NCI-H2171 (cell line): Measurements from ENCODE around the gene BRICD5.

Experiments used
- DNase-seq: peaks from one replicate; lab custom pipeline; 2025; lab: John Stamatoyannopoulos, UW

Gene BRICD5

DNA sequence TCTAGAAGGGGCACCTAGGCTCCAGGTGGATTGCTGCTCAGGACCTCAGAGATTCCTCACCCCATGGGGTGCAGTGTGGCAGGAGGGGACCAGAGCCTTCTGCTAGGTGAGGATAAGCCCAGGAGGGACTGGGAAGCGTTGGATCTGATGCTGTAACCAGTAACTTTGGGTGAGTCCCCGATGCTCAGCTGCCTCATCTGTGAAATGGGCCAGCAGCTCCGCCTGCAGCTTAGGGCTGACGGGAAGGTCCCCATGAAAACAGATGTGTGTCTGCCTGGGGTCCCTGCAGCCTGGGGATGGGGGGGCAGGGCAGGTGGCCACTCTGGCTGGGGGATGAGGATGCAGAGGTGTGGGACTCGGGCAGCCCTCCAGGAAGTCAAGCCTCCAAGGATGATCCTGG lies 11.6 kb downstream of the BRICD5 start:
- DNase-seq, result no peak

DNA sequence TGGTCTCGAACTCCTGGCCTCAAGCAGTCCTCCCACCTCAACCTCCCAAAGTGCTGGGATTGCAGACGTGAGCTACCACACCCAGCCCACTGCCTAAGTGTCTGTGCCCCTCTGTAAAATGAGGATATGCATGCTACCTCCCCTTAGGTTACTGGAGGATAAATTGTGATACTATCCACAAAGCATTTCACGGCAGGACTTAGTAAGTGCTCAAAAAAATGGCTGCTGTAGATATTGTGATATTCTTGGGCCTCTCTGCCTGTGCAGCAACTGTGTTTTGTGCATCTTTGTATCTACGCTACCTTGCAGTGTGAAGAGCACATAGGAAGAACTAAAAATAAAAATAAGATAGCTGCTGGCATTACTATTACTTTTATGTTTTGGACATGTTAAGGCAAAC lies 12.4 kb downstream of the BRICD5 start:
- DNase-seq, result no peak

DNA sequence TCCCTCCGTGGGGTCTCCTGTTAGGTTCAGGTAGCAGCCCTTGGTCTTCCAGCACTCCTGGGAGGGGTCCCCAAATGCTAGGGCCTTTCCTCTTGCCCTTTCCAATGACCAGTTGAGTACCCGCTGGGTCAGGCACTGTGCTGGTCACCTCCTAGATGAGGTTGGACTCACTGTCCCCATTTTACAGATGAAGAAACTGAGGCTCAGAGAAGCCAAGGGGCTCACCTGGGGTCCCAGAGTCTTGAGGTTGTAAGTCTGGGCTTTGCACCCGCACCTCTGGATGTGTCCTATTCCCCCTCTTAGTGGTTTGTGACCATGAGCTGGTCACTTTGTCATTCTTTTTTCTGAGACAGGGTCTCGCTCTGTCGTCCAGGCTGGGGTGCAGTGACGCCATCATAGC lies 12.9 kb downstream of the BRICD5 start:
- no peak for DNase-seq

DNA sequence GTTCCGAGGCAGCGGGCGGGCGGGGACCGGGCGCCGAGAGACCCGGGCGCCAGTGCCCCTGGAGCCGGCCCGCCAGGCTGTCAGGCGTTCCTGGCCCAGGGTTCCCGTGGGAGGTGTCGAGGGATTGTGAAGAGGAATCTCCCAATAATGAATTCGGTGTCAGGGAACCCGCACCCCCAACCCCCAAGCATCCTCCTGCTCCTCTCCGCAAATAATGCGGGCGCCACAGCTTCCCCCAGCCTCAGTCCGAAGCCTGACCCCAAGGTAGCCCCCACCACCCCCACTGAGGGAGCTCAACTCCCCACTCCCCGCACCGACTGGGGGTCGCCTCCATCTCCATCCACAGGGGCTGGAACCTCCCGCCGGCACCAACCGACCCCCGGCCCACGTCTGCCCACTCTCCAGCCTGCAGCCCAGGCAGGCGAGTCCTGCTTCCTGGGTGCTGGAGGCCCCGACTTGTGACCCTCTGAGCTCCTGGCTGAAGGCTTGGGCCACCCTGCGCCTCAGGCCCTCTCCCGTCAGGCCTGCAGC lies 13.6 kb downstream of the BRICD5 start:
- DNase-seq, result no peak

DNA sequence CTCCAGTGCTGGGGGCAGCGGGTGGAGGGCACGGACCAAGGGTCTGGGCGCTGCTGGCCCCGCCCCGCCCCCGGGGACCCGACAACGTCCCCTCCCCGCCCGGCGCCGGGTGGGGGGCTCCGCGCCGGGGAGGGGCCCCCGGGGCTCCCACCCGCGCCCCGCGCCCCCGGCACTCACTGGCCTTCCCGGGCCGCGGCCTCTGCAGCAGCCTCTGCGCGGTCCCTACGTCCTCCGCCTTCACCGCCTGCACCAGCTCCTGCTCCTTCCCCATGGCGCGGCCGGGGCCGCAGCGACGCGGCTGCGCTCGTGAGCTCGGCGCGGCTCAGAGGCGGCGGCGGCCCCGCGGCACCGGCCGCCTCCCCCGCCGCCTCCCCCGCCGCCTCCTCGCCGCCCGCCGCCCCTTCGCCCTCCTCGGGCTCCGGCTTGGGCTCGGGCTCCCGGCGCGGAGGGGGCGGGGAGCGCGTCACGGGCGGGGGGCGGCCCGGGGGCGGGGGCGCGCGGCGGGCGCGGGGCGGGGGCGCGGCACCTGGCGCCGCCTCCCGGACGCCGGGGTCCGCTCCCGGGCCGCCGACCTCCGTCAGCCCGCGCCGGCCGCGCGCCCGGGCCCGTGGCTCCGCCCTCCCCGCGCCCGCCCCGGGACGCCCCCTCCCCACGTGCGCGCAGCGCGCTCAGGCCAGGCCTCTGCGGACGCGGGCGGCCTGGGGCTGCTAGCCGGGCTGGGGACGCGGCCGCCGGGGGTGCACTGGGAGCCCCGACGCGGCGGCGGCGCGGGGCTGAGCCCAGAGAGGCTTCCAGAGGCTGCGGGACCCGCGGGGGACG lies 14.3 kb downstream of the BRICD5 start, which contains the start of gene CASKIN1:
Gene CASKIN1 (minus strand): TSS at position 444 of the 819 bp plus-strand sequence. CDS start 173 bp downstream, at position 271.
- no peak for DNase-seq

DNA sequence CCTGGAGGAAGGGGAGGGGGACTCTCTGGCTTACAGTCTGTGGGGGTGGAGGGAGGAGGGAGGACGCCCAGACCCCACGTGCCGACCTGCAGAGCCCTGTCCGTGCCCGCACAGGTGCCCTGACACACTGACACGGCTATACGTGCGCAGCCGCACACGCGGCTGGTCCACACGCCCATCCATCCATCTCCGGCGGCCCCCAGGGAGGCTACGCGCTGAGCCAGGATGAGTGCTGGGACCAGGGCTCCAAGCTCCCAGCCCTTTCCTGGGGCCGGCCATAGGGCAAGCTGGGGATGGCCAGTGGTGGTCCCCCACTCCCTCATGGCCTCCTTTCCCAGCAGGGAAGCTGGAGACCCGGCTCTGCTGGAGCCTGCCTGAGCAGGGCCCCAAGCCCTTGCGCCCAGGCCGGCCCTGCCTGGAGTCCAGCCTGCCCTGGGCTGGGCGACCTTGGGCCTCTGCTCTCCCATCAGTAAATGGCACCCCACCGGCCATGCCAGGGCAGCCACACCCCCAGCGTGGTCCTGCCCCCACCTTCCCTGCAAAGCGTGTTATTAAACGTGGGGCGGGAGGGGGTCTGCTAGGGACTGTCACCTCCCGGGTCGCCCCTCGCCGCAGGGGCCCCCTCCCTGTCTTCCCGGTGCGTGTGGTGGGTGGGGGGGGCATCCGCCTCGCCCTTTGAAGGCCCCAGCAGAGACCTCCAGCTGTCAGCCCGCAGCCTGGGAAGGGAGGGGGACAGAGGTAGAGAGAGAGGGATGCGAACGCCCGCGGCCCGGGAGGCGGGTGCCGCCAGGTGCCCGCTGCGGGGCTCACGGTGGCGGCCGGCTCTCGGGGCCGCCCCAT lies 15.1 kb downstream of the BRICD5 start:
- no peak for DNase-seq

DNA sequence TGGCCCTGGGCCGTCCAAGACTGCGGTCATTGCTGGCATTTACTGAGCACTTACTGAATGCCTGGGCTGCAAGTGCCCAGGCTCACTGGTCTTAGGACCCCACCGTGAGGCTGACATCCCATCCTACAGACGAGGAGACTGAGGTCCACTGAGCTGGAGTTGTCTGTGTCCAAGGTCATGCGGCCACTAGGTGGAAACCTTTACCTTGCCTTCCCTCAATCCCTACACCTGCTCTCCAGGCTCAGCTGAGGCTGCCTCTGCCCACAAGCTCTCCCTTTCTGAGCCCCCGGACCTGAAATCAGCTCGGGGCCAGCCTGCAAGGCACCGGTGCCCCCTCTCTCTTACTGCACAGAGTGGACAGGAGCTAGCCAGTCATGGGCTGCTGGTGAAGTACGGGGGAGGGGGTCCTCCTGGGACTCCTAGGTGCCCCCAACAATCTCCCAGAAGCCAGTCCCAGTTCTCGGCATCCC lies 15.8 kb downstream of the BRICD5 start:
- DNase-seq, result no peak

DNA sequence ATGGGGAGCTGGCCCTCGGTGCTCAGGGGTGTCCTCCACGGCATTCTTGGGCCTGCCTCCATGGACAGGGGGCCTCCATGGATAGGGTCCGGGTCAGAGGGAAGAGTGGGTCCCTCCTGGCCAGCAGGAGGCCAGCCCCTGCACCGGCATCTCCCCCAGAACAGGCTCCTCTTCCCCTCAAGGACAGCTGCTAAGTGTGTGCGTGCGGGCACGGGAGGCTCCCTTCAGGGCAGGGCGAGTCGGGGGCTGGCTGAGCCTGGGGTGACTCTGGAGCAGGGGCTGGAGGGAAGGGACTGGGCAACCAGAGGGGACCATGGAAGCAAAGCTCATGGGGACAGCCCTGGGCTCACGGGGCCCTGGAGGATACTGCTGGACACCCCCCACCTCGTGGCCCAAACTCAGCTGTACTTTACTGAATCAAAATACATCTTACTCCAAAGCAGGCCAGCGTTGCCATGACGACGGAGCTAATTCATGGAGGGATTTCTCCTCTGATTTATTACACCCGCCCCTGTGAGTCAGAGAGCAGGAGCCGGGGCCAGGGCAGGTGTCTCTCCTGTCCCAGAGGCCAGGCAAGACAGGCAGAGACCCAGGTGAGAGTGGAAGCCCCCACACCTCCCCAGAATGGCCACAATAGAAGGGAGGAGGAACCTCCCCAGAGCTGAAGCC lies 16.4 kb downstream of the BRICD5 start:
- DNase-seq, result no peak

DNA sequence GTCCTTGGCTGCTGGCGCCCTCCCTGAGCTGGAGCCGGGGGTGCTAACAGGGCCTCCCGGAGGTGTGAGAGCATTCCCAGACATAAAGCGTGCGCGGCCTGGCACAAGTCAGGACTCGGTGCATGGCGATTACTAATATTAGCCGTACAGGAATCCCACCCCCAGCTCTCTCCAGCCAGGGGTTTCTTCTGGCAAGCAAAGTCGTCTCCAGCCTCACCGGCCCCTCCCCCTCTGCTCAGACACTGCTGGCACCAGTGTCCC lies 19.3 kb downstream of the BRICD5 start:
- no peak for DNase-seq

DNA sequence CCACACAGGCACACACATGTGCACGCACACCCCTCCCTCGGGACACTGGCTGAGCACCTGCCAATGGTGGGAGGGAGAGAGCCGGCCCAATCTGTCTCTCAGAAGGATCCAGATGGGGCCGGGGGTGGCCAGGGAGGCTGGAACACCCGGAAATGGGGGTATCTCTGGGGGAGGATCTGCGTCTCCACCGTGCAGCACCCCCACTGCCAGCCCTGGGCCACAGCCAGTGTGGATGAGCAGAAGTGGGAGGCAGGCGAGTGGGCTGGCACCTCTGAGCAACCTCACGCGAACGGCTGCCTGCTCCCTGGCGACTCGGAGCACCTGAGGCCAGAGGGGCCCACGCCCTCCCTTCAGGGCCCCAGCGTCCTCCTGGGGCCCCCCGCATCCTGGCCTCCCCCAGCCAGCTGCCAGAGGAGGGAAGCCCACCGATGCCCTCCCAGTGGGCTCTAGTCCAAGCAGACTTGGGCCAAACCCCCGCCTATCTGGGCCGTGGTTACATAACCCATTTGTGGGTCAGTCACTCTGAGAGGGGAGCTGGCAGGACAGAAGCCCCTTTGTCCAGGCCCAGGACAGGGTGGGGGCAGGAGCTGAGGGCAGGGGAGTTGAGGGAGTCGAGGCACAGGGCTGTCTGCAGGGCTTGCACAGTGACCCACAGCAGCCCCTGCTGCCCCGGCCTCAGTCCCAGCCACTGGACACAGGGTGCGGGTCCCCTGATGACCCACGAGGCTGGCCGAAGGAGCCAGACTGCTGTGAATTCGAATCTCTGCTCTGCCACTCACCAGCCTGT lies 19.8 kb downstream of the BRICD5 start:
- DNase-seq, result peak; percentile 73

DNA sequence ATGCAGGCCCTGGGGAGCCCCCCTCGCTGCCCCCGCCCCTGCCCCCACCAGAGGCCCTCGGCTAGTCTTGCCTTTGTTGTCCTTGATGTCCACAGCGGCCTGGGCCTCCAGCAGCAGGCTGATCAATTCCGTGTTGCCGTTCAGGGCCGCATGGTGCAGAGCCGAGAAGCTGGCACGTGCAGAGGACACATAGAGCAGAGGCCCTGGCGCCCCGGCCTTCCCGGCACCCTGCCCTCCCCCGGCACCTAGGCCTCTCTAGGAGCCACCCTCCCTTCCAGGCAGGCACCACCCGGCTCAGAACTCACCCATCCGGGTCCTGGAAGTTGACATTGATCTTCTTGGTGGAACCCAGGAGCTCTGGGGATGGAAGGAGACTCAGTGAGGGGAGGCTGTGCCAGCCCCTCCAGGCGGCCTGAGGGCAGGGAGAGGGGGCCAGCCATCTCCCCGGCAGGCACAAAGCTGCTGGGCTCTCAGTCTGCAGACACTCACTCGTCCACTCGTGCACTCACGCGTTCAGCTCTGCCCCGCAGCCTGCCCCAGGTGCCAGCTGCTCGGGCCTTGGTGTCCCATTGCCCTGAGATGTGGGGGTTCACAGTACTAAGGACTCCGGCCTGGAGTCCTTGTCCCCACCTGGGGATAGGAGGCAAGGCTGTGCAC lies 20.5 kb downstream of the BRICD5 start:
- no peak for DNase-seq

DNA sequence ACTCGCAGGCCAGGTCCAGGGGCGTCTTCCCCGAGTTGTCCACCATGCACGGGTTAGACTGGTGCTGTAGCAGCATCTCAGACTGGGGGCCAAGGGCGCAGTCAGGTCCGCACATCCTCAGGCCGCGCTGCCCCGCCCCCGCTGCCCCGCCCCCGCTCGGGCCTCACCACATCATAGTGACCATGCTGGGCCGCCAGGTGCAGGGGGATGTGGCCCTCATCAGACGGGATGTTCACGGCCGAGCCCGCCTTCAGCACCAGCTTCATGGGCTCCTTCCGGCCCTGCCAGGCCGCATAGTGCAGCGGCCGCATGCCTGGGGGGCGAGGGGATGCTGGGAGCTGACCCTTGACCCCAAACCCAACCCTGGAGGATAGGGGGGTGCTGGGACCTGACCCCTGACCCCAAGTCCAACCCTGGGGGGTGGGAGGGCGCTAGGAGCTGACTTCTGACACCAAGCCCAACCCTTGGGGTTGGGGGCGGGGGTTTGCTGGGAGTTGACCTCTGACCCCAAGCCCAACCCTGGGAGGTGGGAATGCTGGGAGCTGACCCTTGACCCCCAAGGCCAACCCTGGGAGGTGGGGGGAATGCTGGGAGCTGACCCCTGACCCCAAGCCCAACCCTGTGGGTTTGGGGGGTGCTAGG lies 21.3 kb downstream of the BRICD5 start:
- no peak for DNase-seq

DNA sequence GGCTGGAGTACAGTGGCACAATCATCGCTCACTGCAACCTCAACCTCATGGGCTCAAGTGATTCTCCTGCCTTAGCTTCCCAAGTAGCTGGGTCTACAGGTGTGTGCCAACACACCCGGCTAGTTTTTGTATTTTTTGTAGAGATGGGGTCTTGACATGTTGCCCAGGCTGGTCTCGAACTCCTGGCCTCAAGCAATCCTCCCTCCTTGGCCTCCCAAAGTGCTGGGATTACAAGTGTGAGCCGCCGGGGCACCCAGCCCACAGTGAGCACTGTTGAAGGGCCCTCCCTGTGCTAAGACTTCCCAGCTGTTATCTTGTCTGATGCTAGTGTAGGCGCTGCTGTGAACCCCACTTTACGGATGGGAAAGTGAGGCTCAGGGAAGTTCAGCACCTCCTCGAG lies 22.3 kb downstream of the BRICD5 start:
- no peak for DNase-seq

DNA sequence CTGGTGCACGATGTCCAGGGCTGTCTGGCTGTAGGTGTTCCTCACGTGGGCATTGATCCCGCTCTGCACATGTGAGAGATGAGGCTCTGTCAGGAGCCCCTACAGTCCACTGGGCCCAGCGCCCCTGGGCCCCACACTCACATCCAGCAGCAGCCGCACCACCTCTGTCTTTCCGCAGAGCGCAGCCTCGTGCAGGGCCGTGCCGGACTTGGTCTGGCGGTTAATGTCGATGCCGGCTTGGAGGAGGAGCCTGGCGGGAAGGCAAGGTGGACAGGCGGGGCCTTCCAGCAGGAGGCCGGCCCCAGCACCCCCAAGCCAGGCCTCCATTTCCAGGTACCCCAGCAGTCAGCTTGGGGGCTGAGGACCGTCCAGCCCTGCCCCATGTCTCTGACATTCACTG lies 23.5 kb downstream of the BRICD5 start:
- DNase-seq, result no peak

DNA sequence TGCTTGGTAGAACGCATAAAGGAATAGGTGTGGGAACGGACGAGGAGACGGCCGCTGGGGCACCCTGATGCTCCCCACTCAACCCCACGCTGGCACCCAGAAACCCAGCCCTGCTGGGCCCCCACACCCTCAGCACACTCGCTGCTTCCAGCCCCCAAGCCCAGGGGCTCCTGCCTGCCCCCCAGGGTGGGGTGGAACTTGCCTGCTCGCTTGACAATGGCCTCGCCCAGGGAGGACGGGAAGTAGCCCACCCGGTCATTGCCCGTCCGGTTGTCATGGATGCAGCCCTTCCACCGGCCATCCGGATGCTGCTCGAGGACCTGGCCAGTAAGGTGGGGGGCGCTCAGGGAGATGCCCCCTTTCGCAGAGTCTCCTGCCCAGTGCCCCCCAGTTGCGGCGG lies 24.2 kb downstream of the BRICD5 start:
- no peak for DNase-seq

DNA sequence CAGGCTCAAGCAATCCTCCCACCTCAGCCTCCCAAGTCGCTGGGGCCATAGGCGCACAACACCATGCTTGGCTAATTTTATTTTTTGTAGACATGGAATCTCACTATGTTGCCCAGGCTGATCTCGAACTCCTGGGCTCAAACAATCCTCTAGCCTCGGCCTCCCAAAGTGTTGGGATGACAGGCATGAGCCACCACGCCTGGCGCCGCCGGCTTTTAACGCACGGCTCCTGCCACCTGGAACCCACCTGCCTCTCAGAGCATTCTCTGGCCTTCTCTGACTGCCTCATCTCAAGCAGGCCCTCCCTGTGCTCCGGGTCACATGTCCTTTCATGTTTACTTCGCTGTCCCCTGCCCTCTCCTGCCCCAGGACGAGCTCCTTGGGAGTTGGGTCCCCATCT lies 24.6 kb downstream of the BRICD5 start:
- DNase-seq, result no peak

DNA sequence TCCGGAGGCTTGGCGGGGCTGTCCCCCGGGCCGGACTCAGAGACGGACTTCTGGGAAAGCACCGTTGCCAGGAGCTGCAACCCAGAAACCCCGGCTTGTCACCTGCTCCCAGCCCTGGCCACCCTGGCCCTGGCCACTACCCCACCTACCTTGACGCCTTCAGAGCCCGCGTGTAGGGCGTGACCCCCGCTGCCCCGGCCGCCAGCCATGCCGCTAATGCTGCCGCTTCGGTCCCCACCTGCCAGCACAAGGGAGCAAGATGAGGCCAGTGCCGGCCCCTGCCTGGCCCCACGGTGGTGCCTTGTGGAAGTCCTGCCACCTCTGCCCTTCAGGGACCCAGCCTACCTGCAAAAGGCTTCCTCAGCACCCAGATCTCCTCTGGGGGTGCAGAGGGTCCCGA lies 25.7 kb downstream of the BRICD5 start:
- no peak for DNase-seq

DNA sequence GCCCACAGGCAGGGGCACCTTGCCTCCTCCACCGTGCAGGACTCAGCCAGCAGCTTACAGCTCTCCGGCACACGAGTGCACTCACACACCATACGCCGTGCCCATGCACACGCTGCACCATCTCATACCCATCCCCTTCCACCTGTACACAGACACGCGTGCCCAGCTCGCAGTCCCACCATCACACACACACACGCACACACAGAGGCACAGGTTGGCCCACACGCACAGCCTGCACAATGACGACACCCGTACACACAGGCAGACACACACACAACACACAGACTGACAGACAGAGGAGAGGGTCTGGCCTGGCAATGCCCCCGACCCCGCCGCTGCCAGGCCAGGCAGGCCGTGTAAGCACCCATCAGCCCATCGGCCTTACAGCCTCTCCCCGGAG lies 26.3 kb downstream of the BRICD5 start:
- no peak for DNase-seq

DNA sequence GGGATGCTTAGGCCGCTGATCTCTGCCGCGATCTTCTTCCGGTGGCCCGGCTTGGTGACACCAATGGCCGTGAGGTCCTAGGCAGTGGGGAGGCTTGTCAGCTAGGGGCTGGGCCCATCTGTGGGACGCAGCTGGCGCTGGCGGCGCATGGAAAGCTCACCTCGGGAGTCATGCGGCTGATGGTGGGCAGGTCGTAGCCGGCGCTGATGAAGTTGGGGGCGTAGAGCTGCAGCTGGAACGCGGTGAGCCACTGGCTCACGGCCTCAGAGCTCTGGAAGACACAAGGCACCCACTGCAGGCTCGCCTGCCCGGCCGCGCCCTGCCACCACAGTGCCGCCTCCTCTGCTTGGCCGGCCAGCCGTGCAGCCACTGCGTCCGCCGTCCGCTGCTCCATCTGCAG lies 27.0 kb downstream of the BRICD5 start:
- no peak for DNase-seq

DNA sequence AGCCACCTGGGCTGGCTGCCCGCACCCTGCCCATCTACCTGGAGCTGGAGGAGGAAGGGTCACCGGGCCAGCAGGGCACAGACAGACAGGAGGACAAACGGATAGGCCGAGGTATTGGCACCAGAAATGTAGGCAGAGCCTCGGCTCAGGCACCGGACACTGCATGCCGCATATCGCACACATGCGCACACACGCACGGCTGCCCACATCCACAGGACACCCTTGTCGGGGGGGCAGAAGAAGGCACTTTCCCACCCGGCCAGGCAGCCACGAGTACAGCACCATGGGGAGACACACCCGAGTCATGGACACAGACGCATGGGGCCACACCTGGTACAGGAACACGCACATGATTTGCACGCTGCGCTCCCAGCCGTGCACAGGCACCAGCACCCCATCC lies 28.7 kb downstream of the BRICD5 start:
- no peak for DNase-seq
